Thymus (tissue), 11 donors: ENCODE measurements around the gene OXSR1. TPM values are rescaled to one million over a fixed set of nuclear protein-coding genes. Genes with fewer than 3 reads are reported as not detected.

ENCODE experiments used
- DNase-seq, 9 donors: peaks; one replicate each; pipeline ENCODE4 v3.0.0-alpha.2; 2013; ENCODE audit warnings: low spot score in 9 of 9, low read depth in 6 of 9, missing footprints in 1 of 9
- H3K27ac ChIP-seq, 2 donors: one replicate each; pipeline ENCODE4 v1.5.1; 2013; ENCODE audit warnings: control low read depth in 1 of 2, low read depth in 1 of 2, low read length in 1 of 2, mild to moderate bottlenecking in 1 of 2, moderate library complexity in 1 of 2
- H3K27me3 ChIP-seq, 2 donors: one replicate each; pipeline ENCODE4 v1.5.1; 2013; ENCODE audit warnings: low read length in 1 of 2; ENCODE audit not compliant: control insufficient read depth in 2 of 2, insufficient read depth in 1 of 2
- H3K36me3 ChIP-seq, 2 donors: one replicate each; pipeline ENCODE4 v1.5.1; 2013; ENCODE audit warnings: low read length in 1 of 2, mild to moderate bottlenecking in 1 of 2, moderate library complexity in 1 of 2; ENCODE audit not compliant: control insufficient read depth in 2 of 2, insufficient read depth in 2 of 2
- H3K4me1 ChIP-seq, 2 donors: one replicate each; pipeline ENCODE4 v1.5.1; 2013; ENCODE audit warnings: low read length in 2 of 2; ENCODE audit not compliant: control insufficient read depth in 2 of 2, insufficient read depth in 2 of 2
- H3K4me3 ChIP-seq, 2 donors: one replicate each; pipeline ENCODE4 v1.5.1; 2013; ENCODE audit warnings: low read length in 2 of 2, control low read depth in 1 of 2, mild to moderate bottlenecking in 1 of 2
- H3K9me3 ChIP-seq, 2 donors: one replicate each; pipeline ENCODE4 v1.5.1; 2013; ENCODE audit warnings: low read length in 1 of 2, mild to moderate bottlenecking in 1 of 2; ENCODE audit not compliant: control insufficient read depth in 2 of 2, insufficient read depth in 1 of 2
- WGBS: extraction: QIAGEN DNeasy Blood & Tissue Kit; methylation state at CpG from one replicate; pipeline ENCODE4 v1.1.7; 2013; 5-methylcytosine and 5-hydroxymethylcytosine counted together
- polyA plus RNA-seq: library from polyadenylated mRNA; stranded (reverse); fragments of 200-250 nt; gene quantifications from one replicate; pipeline ENCODE4 v1.2.3, GENCODE V29; 2013
- total RNA-seq: library from RNA; stranded (reverse); fragments of 120-200 nt; gene quantifications from one replicate; pipeline ENCODE4 v1.2.4, GENCODE V29; 2013
- donor health status: healthy.

The OXSR1 gene
- total and polyA plus RNA-seq, 2 donors: 23.0 to 33.0 TPM

DNA sequence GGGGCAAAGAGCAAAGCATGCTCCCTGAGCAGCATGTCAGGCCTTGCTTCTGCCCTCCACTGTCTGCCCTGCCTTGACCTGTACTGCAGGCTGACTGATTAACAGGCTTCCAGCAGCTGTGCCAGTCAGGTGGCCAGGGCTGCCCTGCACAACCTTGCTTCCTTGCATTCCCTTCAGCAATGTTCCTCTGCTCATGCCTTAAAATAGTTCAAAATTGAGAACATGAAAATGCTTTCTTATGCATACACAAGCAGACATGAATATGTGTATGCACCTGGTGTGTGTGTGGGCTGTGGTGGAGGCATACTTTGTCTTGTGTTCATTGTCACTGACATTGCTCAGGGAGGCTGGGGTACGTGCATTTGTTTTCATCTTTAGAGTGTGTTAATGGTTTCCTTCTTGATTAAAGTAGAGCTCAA is 99.0 kb downstream of the OXSR1 start:
- Histone ChIP-seq H3K9me3 (no peaks in the 10 kb centered on the region), H3K4me1 (peaks cover 53 to 56% of the 10 kb centered on the region in 2 donors), H3K4me3 (no peak overlapping the region), H3K27ac (peak overlapping the region; percentile 87 to 92), H3K27me3 (no peaks in the 10 kb centered on the region), H3K36me3 (no peaks in the 10 kb centered on the region)
- peak in 5 of 9 donors; percentile 55 to 78 (median 58) for DNase-seq
- WGBS: 0% methylated on average over 1 of the region's 1 CpG

GRCh38 chr3:38264779-38265178 is 99.4 kb downstream of the OXSR1 start:
- Histone ChIP-seq H3K4me3 (no peak overlapping the region), H3K4me1 (peaks cover 53 to 56% of the 10 kb centered on the region in 2 donors), H3K27ac (peak overlapping the region; percentile 44 to 92), H3K9me3 (no peaks in the 10 kb centered on the region), H3K36me3 (no peaks in the 10 kb centered on the region), H3K27me3 (no peaks in the 10 kb centered on the region)
- no peak for DNase-seq
- WGBS: 90% methylated on average over 1 of the region's 1 CpG

DNA sequence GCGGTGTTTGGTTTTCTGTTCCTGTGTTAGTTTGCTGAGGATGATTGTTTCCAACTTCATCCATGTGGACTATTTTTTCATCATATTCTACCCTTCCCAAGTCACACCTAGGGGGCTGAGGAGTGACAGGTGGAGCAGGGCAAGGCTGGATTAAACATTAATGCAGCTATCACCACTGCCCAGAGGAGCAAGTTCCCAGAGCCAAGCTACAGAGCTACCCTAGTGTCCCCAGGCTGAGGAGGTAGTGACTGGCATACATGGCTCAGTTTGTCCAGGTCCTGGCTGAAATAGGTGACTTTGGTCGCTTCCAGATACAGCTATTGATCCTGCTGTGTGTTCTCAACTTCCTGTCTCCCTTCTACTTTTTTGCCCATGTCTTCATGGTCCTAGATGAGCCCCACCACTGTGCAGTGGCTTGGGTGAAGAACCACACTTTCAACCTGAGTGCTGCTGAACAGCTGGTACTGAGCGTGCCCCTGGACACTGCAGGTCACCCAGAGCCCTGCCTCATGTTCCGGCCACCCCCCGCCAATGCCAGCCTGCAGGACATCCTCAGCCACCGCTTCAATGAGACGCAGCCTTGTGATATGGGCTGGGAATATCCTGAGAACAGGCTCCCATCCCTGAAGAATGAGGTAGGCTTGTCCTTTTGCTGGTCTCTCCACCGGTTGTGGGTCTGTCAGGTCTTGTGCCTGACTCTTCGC is 100.4 kb downstream of the OXSR1 start, which contains the start of gene SLC22A13:
Gene SLC22A13, plus strand, starts transcription at position 209 of the 704 bp plus-strand sequence. Its CDS starts 49 bp downstream, at position 258.
- WGBS: 98% methylated on average over 9 of the region's 9 CpGs
- no peak for DNase-seq
- H3K27me3 ChIP-seq: no peaks in the 10 kb centered on the region

DNA sequence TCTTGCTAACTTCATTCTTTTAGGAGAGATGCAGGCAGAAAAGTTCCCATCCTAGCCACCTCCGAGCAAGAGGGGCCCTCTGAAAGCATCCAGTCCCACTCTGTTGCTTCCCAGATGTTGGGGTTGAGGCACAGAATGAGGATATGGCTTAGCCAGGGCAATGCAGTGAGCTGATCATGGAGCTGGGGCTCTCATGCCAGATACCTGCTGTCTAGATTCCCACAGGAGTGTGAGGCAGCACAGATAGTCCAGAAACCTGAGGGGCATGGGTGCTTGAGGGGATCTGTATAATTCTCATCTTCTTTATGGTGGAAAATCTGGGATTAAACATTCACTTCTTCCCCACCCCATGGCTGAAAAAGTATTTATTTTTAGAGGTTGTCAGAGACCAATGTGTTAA is 101.5 kb downstream of the OXSR1 start:
- no peaks in the 10 kb centered on the region for H3K36me3 ChIP-seq
- no peak overlapping the region for H3K27ac ChIP-seq
- DNase-seq: no peak
- H3K4me1 ChIP-seq: peaks cover 53 to 56% of the 10 kb centered on the region in 2 donors
- 100% methylated on average over 1 of the region's 1 CpG for WGBS
- H3K9me3 ChIP-seq: no peaks in the 10 kb centered on the region
- no peak overlapping the region for H3K4me3 ChIP-seq
- no peaks in the 10 kb centered on the region for H3K27me3 ChIP-seq

More for the DNA sequence above, 100.4 kb downstream of the OXSR1 start, which contains the start of gene SLC22A13:
- H3K9me3 ChIP-seq: no peaks in the 10 kb centered on the region
- H3K36me3 ChIP-seq: no peaks in the 10 kb centered on the region
- no peak within 1 kb of the TSS for H3K4me3 ChIP-seq
- peak within 1 kb of the TSS; percentile 58 to 92 for H3K27ac ChIP-seq
- H3K4me1 ChIP-seq: peaks cover 53 to 56% of the 10 kb centered on the region in 2 donors

DNA sequence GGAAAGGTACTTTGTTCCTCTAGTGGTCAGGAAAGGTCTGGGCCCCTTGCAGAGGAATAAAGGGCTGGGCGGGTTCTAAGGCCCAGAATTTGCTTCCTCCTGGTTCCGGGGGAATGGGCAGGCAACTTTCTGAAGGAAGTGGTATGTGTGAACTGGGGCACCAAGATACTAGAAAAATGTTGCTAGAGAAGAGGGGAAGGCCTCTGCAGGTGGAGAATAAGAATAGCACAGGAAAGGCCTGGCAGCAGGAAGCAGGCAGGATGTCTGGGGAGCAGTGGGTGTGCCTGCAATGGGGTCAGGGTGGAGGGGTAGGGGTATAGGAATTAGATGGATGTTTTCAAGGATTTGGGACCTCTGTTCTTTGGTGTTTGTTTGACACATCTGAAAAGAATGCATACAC is 102.3 kb downstream of the OXSR1 start:
- no peaks in the 10 kb centered on the region for H3K27me3 ChIP-seq
- H3K4me1 ChIP-seq: peaks cover 56% of the 10 kb centered on the region in 2 donors
- H3K27ac ChIP-seq: peak overlapping the region in 1 of 2 donors; percentile 78
- H3K9me3 ChIP-seq: no peaks in the 10 kb centered on the region
- WGBS: 14% methylated on average over 2 of the region's 2 CpGs
- no peak overlapping the region for H3K4me3 ChIP-seq
- DNase-seq: peak in 5 of 9 donors; percentile 19 to 69 (median 30)
- no peaks in the 10 kb centered on the region for H3K36me3 ChIP-seq

GRCh38 chr3:38268087-38268486 is 102.8 kb downstream of the OXSR1 start:
- peak in 1 of 9 donors; percentile 11 for DNase-seq
- Histone ChIP-seq H3K4me3 (no peak overlapping the region), H3K9me3 (no peaks in the 10 kb centered on the region), H3K27ac (peak overlapping the region; percentile 59 to 78), H3K27me3 (no peaks in the 10 kb centered on the region), H3K4me1 (peaks cover 54 to 56% of the 10 kb centered on the region in 2 donors), H3K36me3 (no peaks in the 10 kb centered on the region)
- 40% methylated on average over 5 of the region's 5 CpGs for WGBS

GRCh38 chr3:38268522-38268921 is 103.2 kb downstream of the OXSR1 start:
- Histone ChIP-seq H3K4me1 (peaks cover 50 to 51% of the 10 kb centered on the region in 2 donors), H3K36me3 (no peaks in the 10 kb centered on the region), H3K4me3 (no peak overlapping the region), H3K27me3 (no peaks in the 10 kb centered on the region), H3K9me3 (no peaks in the 10 kb centered on the region), H3K27ac (peak overlapping the region; percentile 59 to 78)
- DNase-seq: peak in 4 of 9 donors; percentile 16 to 66 (median 25)
- WGBS: 20% methylated on average over 1 of the region's 1 CpG

DNA sequence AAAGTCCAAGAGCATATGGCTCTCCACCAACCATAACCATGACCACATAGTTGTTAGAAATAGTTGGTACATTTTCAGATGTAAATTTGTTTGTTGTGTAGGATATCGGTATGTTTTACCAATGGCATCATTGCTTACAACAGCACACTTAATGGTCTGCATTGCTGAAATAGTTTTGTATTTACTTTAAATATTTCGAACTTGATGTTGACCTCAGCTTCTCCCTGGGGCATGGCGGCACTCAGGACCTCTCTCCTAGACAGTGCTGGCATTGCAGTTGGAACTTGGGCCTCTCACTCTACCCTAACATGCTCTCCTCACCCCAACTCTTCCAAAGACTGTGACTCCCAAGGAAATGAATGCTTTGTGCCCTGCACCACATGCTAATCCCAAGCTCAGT is 105.3 kb downstream of the OXSR1 start:
- H3K4me1 ChIP-seq: peaks cover 34 to 36% of the 10 kb centered on the region in 2 donors
- no peaks in the 10 kb centered on the region for H3K9me3 ChIP-seq
- 96% methylated on average over 3 of the region's 3 CpGs for WGBS
- H3K27me3 ChIP-seq: no peaks in the 10 kb centered on the region
- no peaks in the 10 kb centered on the region for H3K36me3 ChIP-seq
- DNase-seq: no peak
- no peak overlapping the region for H3K27ac ChIP-seq
- no peak overlapping the region for H3K4me3 ChIP-seq

- Histone ChIP-seq H3K27me3 (no peaks in the 10 kb centered on the region), H3K27ac (no peak overlapping the region), H3K9me3 (no peaks in the 10 kb centered on the region), H3K36me3 (no peaks in the 10 kb centered on the region), H3K4me1 (peaks cover 25 to 27% of the 10 kb centered on the region in 2 donors), H3K4me3 (no peak overlapping the region)
- no peak for DNase-seq
- 98% methylated on average over 5 of the region's 5 CpGs for WGBS
Observed at GRCh38 chr3:38271553-38271952, 106.2 kb downstream of the OXSR1 start.
